ENCODE results near the gene PRUNE2.
"Not testable (repeated sequence)": the region's sequence is repeated elsewhere in the genome, so short reads cannot be mapped to it uniquely, and the experiment has no call there.

The PRUNE2 gene

GRCh38 chr9:76688471-76689238, 217.3 kb downstream of the PRUNE2 start:
- DNase-seq = no peak

GRCh38 chr9:76687861-76688391, 218.0 kb downstream of the PRUNE2 start:
- no peak for DNase-seq

- no peak for DNase-seq
Observed at GRCh38 chr9:76686756-76687155, 219.2 kb downstream of the PRUNE2 start.

GRCh38 chr9:76684213-76684612, 221.7 kb downstream of the PRUNE2 start:
- no peak for DNase-seq

GRCh38 chr9:76681556-76681955, 224.4 kb downstream of the PRUNE2 start:
- DNase-seq = no peak

- no peak for DNase-seq
Observed at GRCh38 chr9:76680716-76681425, 225.0 kb downstream of the PRUNE2 start.

- no peak for DNase-seq
Observed at GRCh38 chr9:76677481-76678055, 228.3 kb downstream of the PRUNE2 start.

- DNase-seq = no peak
Observed at GRCh38 chr9:76676857-76677256, 229.1 kb downstream of the PRUNE2 start.

- DNase-seq = no peak
Observed at GRCh38 chr9:76667521-76667957, 238.4 kb downstream of the PRUNE2 start.

GRCh38 chr9:76665966-76666365, 239.9 kb downstream of the PRUNE2 start:
- not testable (repeated sequence) for DNase-seq

GRCh38 chr9:76665458-76665857, 240.5 kb downstream of the PRUNE2 start:
- DNase-seq = no peak

- no peak for DNase-seq
Observed at GRCh38 chr9:76664120-76664519, 241.8 kb downstream of the PRUNE2 start.

- no peak for DNase-seq
Observed at GRCh38 chr9:76662476-76663281, 243.2 kb downstream of the PRUNE2 start.

- no peak for DNase-seq
Observed at GRCh38 chr9:76658510-76659231, 247.2 kb downstream of the PRUNE2 start.

GRCh38 chr9:76657265-76657664, 248.6 kb downstream of the PRUNE2 start:
- DNase-seq = no peak

GRCh38 chr9:76655971-76656370, 249.9 kb downstream of the PRUNE2 start:
- no peak for DNase-seq

- no peak for DNase-seq
Observed at GRCh38 chr9:76655121-76655541, 250.8 kb downstream of the PRUNE2 start.

- no peak for DNase-seq
Observed at GRCh38 chr9:76654575-76654974, 251.3 kb downstream of the PRUNE2 start.

- DNase-seq = no peak
Observed at GRCh38 chr9:76654051-76654461, 251.9 kb downstream of the PRUNE2 start.

- no peak for DNase-seq
Observed at GRCh38 chr9:76652894-76653293, 253.0 kb downstream of the PRUNE2 start.

GRCh38 chr9:76651119-76651705, 254.7 kb downstream of the PRUNE2 start:
- DNase-seq = no peak

GRCh38 chr9:76650692-76651091, 255.2 kb downstream of the PRUNE2 start:
- no peak for DNase-seq

Measured in NCI-H1694 (cell line).